H1 (cell line): ENCODE data around the gene B3GALT5. TPM values are rescaled to one million over a fixed set of nuclear protein-coding genes. Genes with fewer than 3 reads are reported as not detected.
A peak's percentile ranks its signal among the peaks of the same experiment; 100 is the strongest.

ENCODE experiments used
- CTCF ChIA-PET: fragments of 300-600 bp; sonication (Branson Sonifier 250); formaldehyde crosslinking; loops from one replicate; lab custom pipeline; 2021; ENCODE audit not compliant: partially characterized antibody; lab: Charles Lee
- POLR2A ChIA-PET: fragments of 300-600 bp; sonication (Branson Sonifier 250); formaldehyde crosslinking; loops from one replicate; lab custom pipeline; 2021; ENCODE audit warnings: inconsistent platforms; ENCODE audit not compliant: partially characterized antibody; lab: Charles Lee
- DNase-seq, 2 experiments: peaks; one replicate each; pipeline versions ENCODE4 v3.0.0 to v3.0.0-alpha.2; 2010 to 2022; ENCODE audit warnings: low spot score in 2 of 2, low read depth in 1 of 2, mixed read lengths in 1 of 2
- FAIRE-seq: peaks from 2 replicates; lab custom pipeline; 2011; peaks lifted over from hg19 to GRCh38; lab: Jason Lieb, UNC
- H2AFZ ChIP-seq: 2 replicates; pipeline ENCODE4 v1.8.1; 2012; ENCODE audit warnings: low read length, inconsistent platforms
- H2AK5ac ChIP-seq: 2 replicates; pipeline ENCODE4 v1.6.1; 2013; ENCODE audit warnings: low read depth, low read length
- H2BK120ac ChIP-seq: replicated peaks from 2 replicates; pipeline ENCODE3; 2013; ENCODE audit warnings: low read depth, low read length, inconsistent platforms
- H2BK12ac ChIP-seq: 2 replicates; pipeline ENCODE4 v1.6.1; 2013; ENCODE audit warnings: low read depth, low read length
- H2BK15ac ChIP-seq: 2 replicates; pipeline ENCODE4 v1.6.1; 2013; ENCODE audit warnings: low read length
- H2BK20ac ChIP-seq: 2 replicates; pipeline ENCODE4 v1.6.1; 2013; ENCODE audit warnings: low read length
- H2BK5ac ChIP-seq: 2 replicates; pipeline ENCODE4 v1.6.1; 2013; ENCODE audit warnings: low read depth, low read length
- H3K14ac ChIP-seq: 2 replicates; pipeline ENCODE4 v1.6.1; 2013; ENCODE audit warnings: inconsistent platforms; ENCODE audit not compliant: insufficient read length
- H3K18ac ChIP-seq: 2 replicates; pipeline ENCODE4 v1.6.1; 2013; ENCODE audit warnings: low read length; ENCODE audit errors: extremely low read depth
- H3K23ac ChIP-seq: 2 replicates; pipeline ENCODE4 v1.6.1; 2013; ENCODE audit warnings: inconsistent platforms; ENCODE audit not compliant: insufficient read length
- H3K23me2 ChIP-seq: 2 replicates; pipeline ENCODE4 v1.6.1; 2013; ENCODE audit warnings: low read depth, low read length
- H3K27ac ChIP-seq: 2 replicates; pipeline ENCODE4 v1.6.1; 2011; ENCODE audit warnings: low read depth, low read length, inconsistent platforms
- H3K27me3 ChIP-seq, 4 experiments: replicated peaks in 1 of 4; 1 replicate in 1 of 4; 2 replicates in 3 of 4; pipeline versions ENCODE4 v1.6.1 to v1.8.1; 2011 to 2013; ENCODE audit warnings: low read length in 3 of 4, mild to moderate bottlenecking in 3 of 4, inconsistent platforms in 2 of 4, mixed read lengths in 2 of 4, moderate library complexity in 1 of 4; ENCODE audit not compliant: control insufficient read depth in 3 of 4, insufficient read depth in 3 of 4; ENCODE audit errors: extremely low read depth in 1 of 4
- H3K36me3 ChIP-seq, 4 experiments: 2 replicates each; pipeline versions ENCODE4 v1.6.1 to v1.8.1; 2011 to 2013; ENCODE audit warnings: mild to moderate bottlenecking in 4 of 4, low read length in 3 of 4, moderate library complexity in 2 of 4, control low read depth in 1 of 4, inconsistent platforms in 1 of 4; ENCODE audit not compliant: insufficient read depth in 4 of 4, control insufficient read depth in 2 of 4
- H3K4ac ChIP-seq: replicated peaks from 2 replicates; pipeline ENCODE3; 2013; ENCODE audit warnings: low read length, low read depth, mixed read lengths, inconsistent platforms; ENCODE audit not compliant: insufficient read length
- H3K4me1 ChIP-seq, 4 experiments: replicated peaks in 1 of 4; 1 replicate in 1 of 4; 2 replicates in 3 of 4; pipeline versions ENCODE4 v1.6.1 to v1.8.1; 2011 to 2013; ENCODE audit warnings: low read length in 3 of 4, inconsistent platforms in 2 of 4, mixed read lengths in 1 of 4; ENCODE audit not compliant: insufficient read depth in 4 of 4, control insufficient read depth in 3 of 4
- H3K4me2 ChIP-seq, 2 experiments: 2 replicates each; pipeline versions ENCODE4 v1.6.1 to v1.8.1; 2011 to 2013; ENCODE audit warnings: low read depth in 2 of 2, low read length in 2 of 2, control low read depth in 1 of 2, inconsistent platforms in 1 of 2, mild to moderate bottlenecking in 1 of 2; ENCODE audit not compliant: insufficient read depth in 1 of 2
- H3K4me3 ChIP-seq, 4 experiments: fragments of 200-600, 300-600 bp in 1 of 4; sonication (generic), shearing (Covaris generic), sonication (Bioruptor Twin) in 1 of 4; 2 replicates each; pipeline versions ENCODE4 v1.5.1 to v1.8.1; 2011 to 2016; ENCODE audit warnings: low read length in 4 of 4, low read depth in 3 of 4, control low read depth in 2 of 4, inconsistent platforms in 2 of 4, mild to moderate bottlenecking in 2 of 4, mixed read lengths in 1 of 4, moderate library complexity in 1 of 4; ENCODE audit not compliant: insufficient read depth in 2 of 4; ENCODE audit errors: extremely low read depth in 1 of 4
- H3K56ac ChIP-seq: replicated peaks from 2 replicates; pipeline ENCODE3; 2013; ENCODE audit warnings: low read depth, mild to moderate bottlenecking, mixed read lengths, low read length, inconsistent platforms; ENCODE audit not compliant: insufficient read length
- H3K79me1 ChIP-seq: 2 replicates; pipeline ENCODE4 v1.6.1; 2013; ENCODE audit warnings: low read depth, low read length, control low read depth
- H3K79me2 ChIP-seq, 2 experiments: 2 replicates each; pipeline versions ENCODE4 v1.6.1 to v1.8.1; 2012 to 2013; ENCODE audit warnings: low read length in 2 of 2, mild to moderate bottlenecking in 2 of 2, inconsistent platforms in 1 of 2; ENCODE audit not compliant: insufficient read depth in 2 of 2, control insufficient read depth in 1 of 2
- H3K9ac ChIP-seq, 4 experiments: replicated peaks in 1 of 4; 1 replicate in 1 of 4; 2 replicates in 3 of 4; pipeline versions ENCODE4 v1.6.1 to v1.8.1; 2011 to 2013; ENCODE audit warnings: low read depth in 3 of 4, low read length in 3 of 4, control low read depth in 2 of 4, mild to moderate bottlenecking in 2 of 4, moderate library complexity in 2 of 4, inconsistent platforms in 1 of 4; ENCODE audit errors: extremely low read depth in 1 of 4
- H3K9me3 ChIP-seq, 2 experiments: 2 replicates each; pipeline versions ENCODE4 v1.6.1 to v1.8.1; 2012 to 2013; ENCODE audit warnings: mild to moderate bottlenecking in 2 of 2, moderate library complexity in 2 of 2, control low read depth in 1 of 2, inconsistent platforms in 1 of 2, low read depth in 1 of 2, low read length in 1 of 2, mixed read lengths in 1 of 2; ENCODE audit not compliant: insufficient read depth in 2 of 2
- H4K20me1 ChIP-seq, 2 experiments: replicated peaks in 1 of 2; 2 replicates each; pipeline versions ENCODE3 to v1.8.1; 2011 to 2013; ENCODE audit warnings: inconsistent platforms in 2 of 2, low read length in 2 of 2, mild to moderate bottlenecking in 1 of 2; ENCODE audit not compliant: insufficient read depth in 2 of 2, control insufficient read depth in 1 of 2
- H4K5ac ChIP-seq: 2 replicates; pipeline ENCODE4 v1.6.1; 2013; ENCODE audit warnings: low read length, low read depth, mixed read lengths, inconsistent platforms; ENCODE audit not compliant: insufficient read length
- H4K8ac ChIP-seq: 2 replicates; pipeline ENCODE4 v1.8.0; 2013; ENCODE audit warnings: mild to moderate bottlenecking, moderate library complexity, low read length, inconsistent platforms; ENCODE audit not compliant: insufficient read depth; ENCODE audit errors: extremely low read depth
- H4K91ac ChIP-seq: replicated peaks from 2 replicates; pipeline ENCODE3; 2013; ENCODE audit warnings: low read length, mixed read lengths, inconsistent platforms; ENCODE audit not compliant: insufficient read length
- ASH2L ChIP-seq: fragments of 200-600, 300-600 bp; sonication (generic); IDR thresholded peaks from one replicate; pipeline ENCODE4 v1.7.1; 2017; ENCODE audit warnings: low read length
- ATF2 ChIP-seq: IDR thresholded peaks from 2 replicates; pipeline ENCODE4 v1.6.1; 2012; ENCODE audit warnings: low read length, inconsistent platforms
- CBX8 ChIP-seq: fragments of 300-800, 300-1000 bp; sonication (generic); IDR thresholded peaks from 2 replicates; pipeline ENCODE4 v1.7.1; 2016; ENCODE audit warnings: low read depth, low read length, borderline replicate concordance
- CHD1 ChIP-seq: IDR thresholded peaks from 2 replicates; pipeline ENCODE4 v1.6.1; 2012; ENCODE audit warnings: low read depth, low read length, improper control_type of control experiment
- GTF2F1 ChIP-seq: IDR thresholded peaks from 2 replicates; pipeline ENCODE4 v1.6.1; 2012; ENCODE audit warnings: low read depth, low read length, improper control_type of control experiment, borderline replicate concordance
- HDAC2 ChIP-seq, 2 experiments: fragments of 300-600 bp in 1 of 2; sonication (generic) in 1 of 2; IDR thresholded peaks; 2 replicates each; pipeline ENCODE4 v1.6.1; 2011 to 2012; ENCODE audit warnings: low read depth in 2 of 2, low read length in 2 of 2, mild to moderate bottlenecking in 2 of 2, moderate library complexity in 2 of 2, borderline replicate concordance in 1 of 2, inconsistent platforms in 1 of 2
- KDM1A ChIP-seq: fragments of 200-600, 300-600 bp; sonication (generic); IDR thresholded peaks from 2 replicates; pipeline ENCODE4 v1.7.1; 2016; ENCODE audit warnings: mild to moderate bottlenecking, low read length, borderline replicate concordance
- PHF8 ChIP-seq: fragments of 200-600 bp; sonication (generic); conservative IDR thresholded peaks from 2 replicates; pipeline ENCODE4 v1.7.1; 2012; ENCODE audit warnings: low read depth, mild to moderate bottlenecking, inconsistent platforms, low read length, moderate library complexity
- POLR2A ChIP-seq, 2 experiments: IDR thresholded peaks; 1 replicate in 1 of 2; 2 replicates in 1 of 2; pipeline ENCODE4 v1.6.1; 2011; ENCODE audit warnings: low read depth in 2 of 2, low read length in 2 of 2, mild to moderate bottlenecking in 2 of 2; ENCODE audit errors: control extremely low read depth in 1 of 2
- RAD21 ChIP-seq, 2 experiments: IDR thresholded peaks in 1 of 2; conservative IDR thresholded peaks in 1 of 2; 2 replicates each; pipeline ENCODE4 v1.6.1; 2011; ENCODE audit warnings: low read depth in 2 of 2, low read length in 2 of 2, improper control_type of control experiment in 1 of 2, inconsistent platforms in 1 of 2, mild to moderate bottlenecking in 1 of 2, moderate library complexity in 1 of 2
- RFX5 ChIP-seq: IDR thresholded peaks from 2 replicates; pipeline ENCODE4 v1.6.1; 2011; ENCODE audit warnings: low read depth, low read length, improper control_type of control experiment, borderline replicate concordance
- SIRT6 ChIP-seq: IDR thresholded peaks from one replicate; pipeline ENCODE4 v1.7.1; 2012; ENCODE audit warnings: low read length, inconsistent platforms
- WGBS, 2 experiments: shearing (Covaris generic) in 1 of 2; methylation state at CpG; one replicate each; pipeline versions ENCODE4 v1.1.6 to v1.1.7; 2013 to 2015; ENCODE audit warnings: low lambda C conversion rate in 2 of 2, mixed read lengths in 2 of 2, inconsistent platforms in 1 of 2, low coverage in 1 of 2, missing lambda C conversion rate in 1 of 2; ENCODE audit not compliant: insufficient replicate concordance in 2 of 2, insufficient coverage in 1 of 2, insufficient read length in 1 of 2; ENCODE audit errors: extremely low coverage in 1 of 2, missing lambda C conversion rate in 1 of 2; 5-methylcytosine and 5-hydroxymethylcytosine counted together
- polyA plus RNA-seq, 7 experiments: library from polyadenylated mRNA; depleted of rRNA in 3 of 7; stranded (reverse) in 5 of 7; unstranded in 2 of 7; fragments of >200 nt in 5 of 7; fragments of 200-250 nt in 2 of 7; gene quantifications; 1 replicate in 5 of 7; 2 replicates in 1 of 7; 4 replicates in 1 of 7; pipeline versions ENCODE4 v1.2.1 to v1.2.3, GENCODE V29; 2011 to 2013; ENCODE audit warnings: missing spikeins in 2 of 7, mixed read lengths in 2 of 7
- total RNA-seq: library from RNA; stranded (reverse); fragmentation: NEBNext Ultra II Directional; extraction: Animal tissue kit (Norgen Biotek cat#: 25700); gene quantifications from 2 replicates; pipeline ENCODE4 v1.2.1, GENCODE V29; 2021

Gene B3GALT5
- total and polyA plus RNA-seq, 2 of the 8 experiments (the other 6 are each of a cell fraction or from before 2014, with no cell fraction given), result 11.9 to 25.1 TPM

- H3K27me3 ChIP-seq, result no peaks in the 10 kb centered on the region
- no peak overlapping the region; the same call in 1 of the 2 replicates for H4K8ac ChIP-seq
- H2AFZ ChIP-seq, result no peak overlapping the region
- no peak overlapping the region for H3K23ac ChIP-seq
- H3K9me3 ChIP-seq, result no peaks in the 10 kb centered on the region; a peak in 1 of 4 replicates
- no peak overlapping the region; the same call in 1 of the 2 replicates for H2BK12ac ChIP-seq
- H3K9ac ChIP-seq, result no peak overlapping the region
- FAIRE-seq (no peak), DNase-seq (no peak)
- no peaks in the 10 kb centered on the region; the same call in 1 of the 2 replicates for H3K79me1 ChIP-seq
- peak overlapping the region; percentile 71; the same call in 1 of the 2 replicates for H2AK5ac ChIP-seq
- no peak overlapping the region for H3K4me3 ChIP-seq
- ChIA-PET POLR2A (interaction anchor here (0.9 kb wide), 1 partner anchor 35 kb away, joined by 4 read pairs; no protein-coding TSS in a partner anchor), CTCF (interaction anchor here (1.0 to 9.2 kb wide), 8 partner anchors 10 to 199 kb away, joined by 3 to 62 read pairs (median 4); no protein-coding TSS in a partner anchor)
- no peak overlapping the region for H4K5ac ChIP-seq
- no peak overlapping the region for H2BK120ac ChIP-seq
- no peaks in the 10 kb centered on the region for H4K20me1 ChIP-seq
- H3K14ac ChIP-seq, result no peak overlapping the region
- WGBS, 2 experiments, result 87% methylated on average over 8 of the region's 8 CpGs; no CpG with 5 or more reads in 1 of the 2 experiments
- H3K4me1 ChIP-seq, result peaks cover 3 to 14% (median 10%) of the 10 kb centered on the region in 4 experiments
- H3K4ac ChIP-seq, result no peak overlapping the region
- H3K18ac ChIP-seq, result no peak overlapping the region
- peak overlapping the region; percentile 82 for H4K91ac ChIP-seq
- H2BK20ac ChIP-seq, result no peak overlapping the region
- peaks cover 3% of the 10 kb centered on the region; the same call in 1 of the 2 replicates for H3K23me2 ChIP-seq
- no peaks in the 10 kb centered on the region for H3K79me2 ChIP-seq
- no peak overlapping the region for H3K27ac ChIP-seq
- H3K4me2 ChIP-seq, result no peak overlapping the region
- 0 out of 2 replicates have a peak overlapping the region, but pooled peaks have one; percentile 22 for H2BK15ac ChIP-seq
- H3K56ac ChIP-seq, result no peak overlapping the region
- H3K36me3 ChIP-seq, result no peaks in the 10 kb centered on the region
- H2BK5ac ChIP-seq, result no peak overlapping the region
- TF ChIP-seq POLR2A (IDR thresholded peaks at IDR 0.05; ENCODE audit: control extremely low read depth in 1 of 2, low read depth in 2 of 2, low read length in 2 of 2) (no peak), GTF2F1 (no peak), ASH2L (no peak), KDM1A (no peak), SIRT6 (no peak), RAD21 (IDR thresholded peaks at IDR 0.05 in 1 of 2, conservative IDR thresholded peaks at IDR 0.05 in 1 of 2; ENCODE audit: low read depth in 2 of 2, low read length in 2 of 2) (no peak), ATF2 (no peak), CBX8 (no peak), RFX5 (no peak), CHD1 (no peak), PHF8 (no peak), HDAC2 (IDR thresholded peaks at IDR 0.05; ENCODE audit: borderline replicate concordance in 1 of 2, low read depth in 2 of 2, low read length in 2 of 2) (no peak)
Observed at GRCh38 chr21:39710866-39711265, 98.1 kb downstream of the B3GALT5 start.
